Hematopoietic multipotent progenitor cell treated with erythropoietin and hydrocortisone succinate and interleukin-3 and kit ligand, for 8 days (in vitro differentiated cells): ENCODE data around the gene SOX13.
A peak's percentile ranks its signal among the peaks of the same experiment; 100 is the strongest.

Source experiments
- DNase-seq: peaks from one replicate; pipeline ENCODE4 v3.0.0-alpha.2; 2015

The SOX13 gene

DNA sequence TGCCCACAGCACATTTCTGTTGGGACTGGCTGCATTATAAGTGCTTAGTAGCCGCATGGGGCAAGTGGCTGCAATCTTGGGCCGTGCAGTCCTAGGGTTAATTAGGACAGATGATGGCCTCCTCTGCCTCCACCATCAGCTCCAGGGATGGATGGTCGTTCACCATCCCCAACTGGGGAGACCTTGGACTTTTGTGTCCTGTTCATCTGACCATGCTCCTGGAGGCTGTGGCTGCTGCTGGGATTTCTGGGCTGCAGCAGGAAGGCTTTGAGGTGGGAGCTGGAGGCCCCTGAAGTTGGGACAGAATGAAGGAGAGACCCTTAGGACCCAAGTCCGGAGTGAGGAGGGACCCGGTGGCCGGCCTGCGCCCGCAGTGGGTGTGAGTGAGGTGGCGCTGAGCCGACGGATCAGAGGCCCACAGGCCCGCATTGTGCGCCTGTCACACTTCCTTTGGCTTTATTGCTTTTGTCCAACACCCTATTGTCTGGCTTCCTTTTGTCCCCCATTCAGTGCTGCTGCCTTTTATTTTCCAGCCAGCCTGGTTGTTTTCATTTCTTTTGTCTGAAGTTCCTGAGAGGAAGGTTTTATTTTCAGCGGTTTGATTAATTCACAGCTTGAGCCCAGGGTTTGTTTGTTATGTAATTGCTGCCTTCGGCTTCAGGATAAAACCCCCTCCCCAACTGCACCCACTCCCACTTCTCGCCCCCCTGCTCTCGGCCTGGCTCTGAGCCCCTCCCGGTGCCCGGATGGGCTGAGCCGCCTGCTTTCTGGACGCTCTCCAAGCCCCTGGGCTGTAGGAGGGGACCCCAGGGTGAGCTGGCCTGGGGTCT lies 35.6 kb downstream of the SOX13 start:
- DNase-seq, result no peak

DNA sequence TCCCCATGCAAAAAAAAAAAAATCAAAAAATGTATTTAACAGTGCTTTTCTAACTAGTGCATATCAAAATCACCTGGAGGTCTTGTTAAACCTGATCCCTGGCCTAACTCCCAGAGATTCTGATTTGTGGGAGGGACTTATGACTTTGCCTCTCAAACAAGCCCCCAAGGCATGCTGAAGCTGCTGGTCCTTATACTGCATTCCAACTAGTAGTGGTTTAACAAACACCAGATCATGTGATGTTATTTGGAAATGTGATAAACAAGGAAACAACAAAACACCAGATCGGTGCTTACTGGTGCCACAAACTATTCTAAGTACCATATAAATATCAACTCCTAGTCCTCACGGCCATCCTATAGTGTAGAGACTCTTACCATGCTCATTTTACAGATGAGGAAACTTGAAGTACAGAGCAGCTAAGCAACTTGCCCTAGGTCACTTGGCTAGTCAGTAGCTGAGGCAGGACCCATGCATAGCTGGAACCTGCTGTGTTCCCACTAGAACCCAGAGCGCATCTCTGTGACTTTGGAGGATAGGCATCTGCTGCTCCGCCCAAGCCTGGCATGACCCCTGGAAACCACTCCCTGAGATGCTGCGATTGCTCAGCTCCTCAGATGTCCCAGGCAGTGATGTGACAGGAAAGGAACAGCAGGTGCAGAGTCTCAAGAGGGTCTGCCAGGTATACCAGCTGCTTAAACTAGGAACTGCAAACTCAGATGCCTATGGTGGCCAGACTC lies 38.1 kb downstream of the SOX13 start:
- DNase-seq, result no peak

DNA sequence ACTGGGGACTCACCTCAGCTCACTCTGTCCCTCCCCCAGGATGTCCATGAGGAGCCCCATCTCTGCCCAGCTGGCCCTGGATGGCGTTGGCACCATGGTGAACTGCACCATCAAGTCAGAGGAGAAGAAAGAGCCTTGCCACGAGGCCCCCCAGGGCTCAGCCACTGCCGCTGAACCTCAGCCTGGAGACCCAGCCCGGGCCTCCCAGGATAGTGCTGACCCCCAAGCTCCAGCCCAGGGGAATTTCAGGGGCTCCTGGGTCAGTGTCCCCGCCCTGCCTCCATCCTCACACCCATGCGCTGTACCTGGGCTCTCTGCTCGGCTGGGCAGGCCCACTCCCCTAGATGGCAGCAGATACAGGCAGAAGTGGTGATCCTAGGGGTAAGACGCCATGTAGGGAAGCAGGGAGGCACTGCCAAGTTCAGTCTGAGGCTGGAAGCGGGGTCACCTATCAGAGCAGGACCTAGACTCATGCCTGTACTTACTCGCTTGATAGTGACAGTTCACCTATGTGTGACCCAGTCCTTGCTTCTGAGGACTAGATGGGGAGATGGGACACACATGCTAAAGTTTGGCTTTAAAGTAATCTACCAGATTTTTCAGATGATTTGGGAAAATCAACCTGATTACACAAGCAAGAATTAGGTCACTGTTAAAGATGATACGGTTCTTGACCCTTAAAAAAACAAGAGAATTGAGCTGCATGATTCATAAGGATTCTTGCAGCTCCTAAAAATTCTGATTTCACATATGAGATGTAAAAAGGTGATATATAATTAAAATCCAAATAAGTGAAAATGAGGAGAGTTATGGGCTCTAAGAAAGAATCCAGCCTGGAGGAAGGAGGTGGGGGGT lies 40.2 kb downstream of the SOX13 start:
- DNase-seq, result no peak

DNA sequence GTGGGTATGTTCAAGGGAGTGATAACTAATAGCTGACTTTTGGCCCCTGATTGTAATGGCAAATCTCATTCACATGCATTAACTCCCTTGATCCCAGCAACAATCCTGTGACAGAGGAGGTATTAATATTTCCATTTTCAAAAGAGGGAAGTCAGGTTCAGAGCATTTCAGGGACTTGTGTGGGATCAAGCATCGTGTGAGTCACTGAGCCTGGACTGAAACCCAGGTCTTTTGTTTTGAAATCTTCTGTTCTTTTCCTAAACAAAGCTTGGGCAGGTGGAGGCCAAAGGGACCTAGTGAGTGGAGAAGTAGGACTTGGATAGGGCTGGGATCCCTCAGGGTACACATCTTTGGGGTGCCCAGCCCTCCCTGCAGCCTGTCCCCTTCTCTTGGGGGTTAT lies 41.0 kb downstream of the SOX13 start:
- DNase-seq, result no peak

DNA sequence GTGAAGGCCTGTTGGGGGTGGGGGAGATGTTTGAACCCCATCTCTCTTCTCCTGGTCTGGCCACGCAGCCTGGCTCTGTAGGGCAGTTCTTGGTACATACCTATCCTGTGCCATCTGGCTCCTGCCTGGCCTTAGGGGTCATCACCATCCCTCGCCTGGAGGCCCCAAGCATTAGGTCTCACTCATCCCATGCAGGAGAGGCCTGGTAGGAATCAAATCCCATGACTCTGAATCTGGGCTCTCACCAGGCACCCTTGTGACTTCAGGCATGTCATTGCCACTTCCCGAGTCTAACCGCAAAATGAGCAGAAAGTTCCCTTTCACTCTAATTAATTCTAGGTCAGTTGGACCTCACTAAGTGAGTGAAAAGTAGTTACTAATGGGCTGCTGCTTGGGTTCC lies 41.7 kb downstream of the SOX13 start:
- DNase-seq, result no peak

DNA sequence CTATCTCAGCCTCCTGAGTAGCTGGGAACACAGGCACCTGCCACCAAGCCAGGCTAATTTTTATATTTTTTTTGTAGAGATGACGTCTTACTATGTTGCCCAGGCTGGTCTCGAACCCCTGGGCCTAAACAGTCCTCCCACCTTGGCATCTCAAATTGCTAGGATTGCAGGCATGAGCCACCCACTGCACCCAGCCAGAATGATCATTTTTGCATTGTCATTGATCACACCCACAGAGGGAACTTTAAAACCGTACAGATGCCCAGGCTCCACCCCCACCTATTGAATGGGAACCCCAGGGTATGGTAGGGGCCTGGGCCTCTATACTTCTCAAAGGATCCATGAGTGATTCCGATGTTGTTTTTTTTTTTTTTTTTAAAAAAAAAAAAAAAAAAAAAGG lies 42.2 kb downstream of the SOX13 start:
- DNase-seq, result peak; percentile 9

DNA sequence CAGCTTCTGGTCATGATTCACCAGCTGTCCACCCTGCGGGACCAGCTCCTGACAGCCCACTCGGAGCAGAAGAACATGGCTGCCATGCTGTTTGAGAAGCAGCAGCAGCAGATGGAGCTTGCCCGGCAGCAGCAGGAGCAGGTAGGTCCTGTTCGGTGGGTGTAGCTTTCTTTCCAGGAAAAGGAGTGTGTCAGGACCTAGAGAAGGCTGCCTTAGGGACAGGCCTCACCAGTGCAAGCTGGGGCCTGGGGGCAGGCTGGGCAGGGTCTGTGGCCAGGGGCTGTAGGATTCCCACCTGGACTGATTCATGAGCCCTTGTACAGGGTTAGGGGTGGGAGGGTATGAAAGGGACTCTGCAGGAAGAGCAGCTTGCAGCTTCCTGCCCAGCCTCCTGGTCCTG lies 43.6 kb downstream of the SOX13 start:
- DNase-seq, result no peak

DNA sequence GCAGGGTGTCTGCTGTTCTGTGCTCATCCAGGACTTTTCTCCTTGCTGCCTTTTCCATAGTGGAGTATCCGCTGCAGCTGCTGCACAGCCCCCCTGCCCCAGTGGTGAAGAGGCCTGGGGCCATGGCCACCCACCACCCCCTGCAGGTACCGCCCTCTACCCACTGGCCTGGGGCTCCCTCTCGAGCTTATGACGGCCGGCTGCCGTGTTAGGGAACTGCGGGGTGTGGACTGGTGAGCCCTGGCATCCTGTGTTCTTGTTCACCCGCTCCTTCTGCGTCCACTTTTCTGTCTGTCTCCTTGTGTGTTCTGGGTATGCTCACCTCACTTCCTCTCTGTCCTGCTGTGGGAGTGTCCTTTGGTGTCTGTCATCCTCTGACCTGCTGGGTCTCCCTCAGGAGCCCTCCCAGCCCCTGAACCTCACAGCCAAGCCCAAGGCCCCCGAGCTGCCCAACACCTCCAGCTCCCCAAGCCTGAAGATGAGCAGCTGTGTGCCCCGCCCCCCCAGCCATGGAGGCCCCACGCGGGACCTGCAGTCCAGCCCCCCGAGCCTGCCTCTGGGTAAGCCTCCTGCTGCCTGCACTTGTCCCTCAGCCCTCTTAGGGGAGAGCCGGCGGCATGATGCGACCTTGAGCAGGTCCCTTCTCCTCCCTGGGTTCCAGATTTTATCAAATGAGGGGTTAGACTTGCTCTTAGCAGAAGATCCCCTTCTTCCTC lies 49.1 kb downstream of the SOX13 start:
- DNase-seq, result no peak

DNA sequence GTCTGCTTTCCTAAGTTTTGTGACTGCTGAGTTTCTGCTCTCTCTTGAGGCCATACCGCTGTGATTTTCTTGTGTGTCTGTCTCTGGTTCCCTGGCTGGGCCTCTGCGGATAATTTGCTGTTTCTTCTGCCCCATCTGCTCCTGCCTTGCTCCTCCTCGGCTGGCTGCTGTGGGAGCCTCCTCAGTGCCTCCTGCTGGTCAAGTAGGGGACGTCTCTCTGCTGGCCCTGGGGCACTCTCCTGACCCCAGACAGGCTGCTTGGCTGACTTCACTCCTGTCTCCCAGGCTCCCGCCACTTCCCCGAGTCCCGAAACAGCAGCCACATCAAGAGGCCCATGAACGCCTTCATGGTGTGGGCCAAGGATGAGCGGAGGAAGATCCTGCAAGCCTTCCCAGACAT lies 50.5 kb downstream of the SOX13 start:
- peak; percentile 13 for DNase-seq

DNA sequence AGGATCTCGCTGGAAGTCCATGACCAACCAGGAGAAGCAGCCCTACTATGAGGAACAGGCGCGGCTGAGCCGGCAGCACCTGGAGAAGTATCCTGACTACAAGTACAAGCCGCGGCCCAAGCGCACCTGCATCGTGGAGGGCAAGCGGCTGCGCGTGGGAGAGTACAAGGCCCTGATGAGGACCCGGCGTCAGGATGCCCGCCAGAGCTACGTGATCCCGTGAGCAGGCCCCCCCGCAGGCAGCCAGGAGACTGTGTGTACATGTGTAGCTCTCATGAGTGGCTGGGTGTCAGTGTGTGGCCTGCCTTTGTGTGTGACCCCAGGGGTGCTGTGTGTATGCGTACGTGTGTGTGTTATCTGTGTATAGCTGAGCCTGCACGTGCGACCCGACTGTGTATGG lies 51.7 kb downstream of the SOX13 start:
- DNase-seq, result no peak

DNA sequence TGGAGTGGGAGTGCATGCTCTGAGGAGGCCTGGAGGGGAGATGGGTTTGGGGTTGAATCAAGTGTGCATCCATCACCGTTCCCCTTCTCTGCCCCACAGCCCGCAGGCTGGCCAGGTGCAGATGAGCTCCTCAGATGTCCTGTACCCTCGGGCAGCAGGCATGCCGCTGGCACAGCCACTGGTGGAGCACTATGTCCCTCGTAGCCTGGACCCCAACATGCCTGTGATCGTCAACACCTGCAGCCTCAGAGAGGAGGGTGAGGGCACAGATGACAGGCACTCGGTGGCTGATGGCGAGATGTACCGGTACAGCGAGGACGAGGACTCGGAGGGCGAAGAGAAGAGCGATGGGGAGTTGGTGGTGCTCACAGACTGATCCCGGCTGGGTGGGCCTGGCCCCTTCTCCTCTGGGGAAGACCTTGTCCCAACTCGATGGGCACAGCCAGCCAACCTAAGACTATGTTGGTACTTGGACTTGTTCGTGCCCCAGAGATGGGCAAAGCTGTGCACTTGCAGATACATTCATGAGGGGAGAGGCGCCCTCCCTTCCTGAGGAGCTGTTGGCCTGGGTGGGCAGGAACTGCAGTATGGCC lies 52.9 kb downstream of the SOX13 start:
- DNase-seq, result no peak

DNA sequence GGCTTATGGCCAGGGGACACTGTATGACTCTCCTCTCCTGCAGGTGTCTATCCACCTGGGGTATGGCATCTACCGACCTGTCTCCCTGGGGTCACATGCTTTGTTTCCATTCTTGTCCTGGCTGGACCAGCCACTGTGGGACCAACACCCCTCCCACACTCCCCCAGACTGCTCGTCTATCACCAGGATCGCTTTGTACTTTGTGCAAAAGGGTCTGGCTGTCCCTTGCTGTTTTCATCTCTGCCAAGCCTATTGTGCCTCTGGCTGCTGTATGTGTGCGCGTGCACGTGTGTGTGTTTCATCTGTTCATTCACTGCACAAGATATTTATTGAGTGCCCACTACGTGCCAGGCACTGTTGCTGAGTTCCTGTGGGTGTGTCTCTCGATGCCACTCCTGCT lies 53.5 kb downstream of the SOX13 start:
- DNase-seq, result no peak

DNA sequence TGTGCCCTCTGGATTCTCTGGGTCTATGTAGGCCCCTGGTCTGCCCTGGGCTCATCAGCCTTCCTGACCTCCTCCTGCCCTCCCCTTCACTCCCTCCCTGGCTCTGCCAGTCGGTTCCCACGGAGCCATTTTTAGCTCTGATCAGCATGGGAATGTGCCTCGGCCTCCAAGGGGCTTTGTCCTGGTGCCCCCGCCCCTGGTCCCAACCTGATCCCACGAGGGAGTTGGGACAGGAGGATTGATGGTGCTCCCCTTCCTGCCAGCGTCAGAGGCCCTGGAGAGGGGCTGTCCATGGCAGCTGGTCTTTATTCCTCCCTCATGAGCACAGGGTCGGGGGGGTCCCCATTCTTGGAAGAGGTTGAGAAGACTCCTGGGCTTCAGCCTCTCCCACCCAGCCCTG lies 54.0 kb downstream of the SOX13 start:
- no peak for DNase-seq

DNA sequence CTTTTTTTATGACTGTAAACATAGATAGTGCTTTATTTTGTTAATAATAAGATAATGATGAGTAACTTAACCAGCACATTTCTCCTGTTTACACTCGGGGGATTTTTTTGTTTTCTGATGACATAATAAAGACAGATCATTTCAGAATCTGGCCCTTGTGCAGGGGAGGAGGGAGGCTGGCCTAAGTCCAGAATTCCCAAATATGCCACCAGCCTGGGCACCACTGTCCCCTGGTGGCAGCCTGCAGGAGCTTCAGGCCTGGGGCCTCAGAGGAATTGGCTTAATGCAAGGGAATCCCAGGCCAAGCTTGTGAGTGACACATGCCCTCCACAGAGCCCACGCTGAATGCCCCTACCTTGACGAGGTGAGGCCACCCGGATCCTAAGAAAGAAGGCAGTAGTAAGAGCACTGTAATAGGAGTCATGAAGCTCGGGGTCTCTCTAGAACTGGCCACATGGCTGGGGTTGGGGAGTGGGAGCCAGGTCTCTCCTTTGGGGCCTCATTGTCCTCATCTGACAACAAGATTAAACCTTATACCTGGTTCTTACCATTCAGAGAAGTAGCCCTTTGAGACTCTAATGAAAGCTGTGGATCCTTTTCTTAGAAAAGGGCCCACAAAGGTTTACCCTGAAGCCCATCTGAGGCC lies 54.8 kb downstream of the SOX13 start:
- peak; percentile 61 for DNase-seq

DNA sequence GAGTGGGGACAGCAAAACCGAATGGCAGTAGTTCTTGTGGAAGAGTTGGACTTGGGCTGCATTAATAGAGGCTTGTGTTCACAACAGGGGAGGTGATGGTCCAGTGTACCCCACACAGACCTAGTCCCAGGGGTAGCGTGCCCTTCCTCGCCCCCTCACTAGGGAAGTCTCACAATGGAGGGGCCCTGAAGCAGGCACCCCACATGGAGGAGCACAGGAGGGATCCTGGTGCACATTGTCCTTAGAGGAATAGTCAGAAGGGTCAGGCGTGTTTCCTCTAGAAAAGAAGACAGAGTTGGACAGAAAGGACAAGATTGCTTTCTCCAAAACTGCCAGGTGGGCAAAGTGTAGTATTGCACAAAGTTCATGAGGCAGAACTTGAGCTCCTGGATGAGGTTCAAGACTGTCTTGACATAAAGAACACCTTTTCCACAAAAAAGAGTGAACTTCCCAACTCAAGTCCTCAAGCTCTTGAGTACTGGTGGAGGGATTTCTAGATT lies 55.6 kb downstream of the SOX13 start:
- peak; percentile 5 for DNase-seq

DNA sequence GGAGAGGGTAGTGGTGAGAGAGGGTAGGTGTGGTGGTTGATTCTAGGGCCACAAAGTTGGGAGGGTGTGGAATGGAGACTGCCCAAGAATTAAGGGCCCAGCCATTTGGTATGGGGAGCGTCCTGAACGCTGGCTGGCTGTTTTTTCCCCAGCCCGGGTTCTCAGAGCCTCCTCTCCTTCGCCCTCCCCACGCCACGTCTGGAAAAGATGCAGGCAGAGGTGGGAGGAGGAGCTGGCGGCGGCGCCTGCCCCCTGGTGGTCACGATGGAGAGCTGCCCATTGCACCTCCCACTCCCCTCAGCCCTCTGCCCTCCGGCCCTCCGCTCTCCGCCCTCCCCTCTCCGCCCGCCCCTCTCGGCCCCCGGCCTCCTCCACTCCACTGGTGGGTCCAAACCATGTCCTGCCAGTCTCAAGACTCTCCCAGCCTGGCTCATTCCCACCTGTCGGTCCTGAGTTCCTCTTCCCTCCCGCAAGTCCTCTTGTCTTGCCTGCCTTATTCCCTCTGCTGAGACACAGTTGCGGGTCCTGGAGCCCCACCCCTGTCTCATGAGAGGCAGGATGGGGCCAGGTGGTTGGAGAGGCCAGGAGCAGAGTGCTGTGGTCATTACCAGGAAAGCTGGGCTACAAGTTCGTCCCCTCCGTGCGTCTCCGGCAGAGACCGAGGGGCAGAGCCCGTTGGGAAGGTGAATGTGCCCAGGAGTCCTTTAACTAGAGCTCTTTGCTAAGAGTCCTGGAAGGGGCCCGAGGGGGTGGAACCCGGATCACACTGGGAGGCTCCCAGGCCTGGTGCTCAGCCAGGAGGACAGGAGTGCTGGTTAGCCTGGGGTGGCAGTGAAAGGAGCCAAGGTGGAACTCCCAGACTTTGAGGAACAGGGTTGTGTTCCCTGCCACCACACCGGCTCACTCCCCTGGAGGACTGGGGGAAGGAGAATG lies 56.3 kb downstream of the SOX13 start:
- peak; percentile 58 for DNase-seq

DNA sequence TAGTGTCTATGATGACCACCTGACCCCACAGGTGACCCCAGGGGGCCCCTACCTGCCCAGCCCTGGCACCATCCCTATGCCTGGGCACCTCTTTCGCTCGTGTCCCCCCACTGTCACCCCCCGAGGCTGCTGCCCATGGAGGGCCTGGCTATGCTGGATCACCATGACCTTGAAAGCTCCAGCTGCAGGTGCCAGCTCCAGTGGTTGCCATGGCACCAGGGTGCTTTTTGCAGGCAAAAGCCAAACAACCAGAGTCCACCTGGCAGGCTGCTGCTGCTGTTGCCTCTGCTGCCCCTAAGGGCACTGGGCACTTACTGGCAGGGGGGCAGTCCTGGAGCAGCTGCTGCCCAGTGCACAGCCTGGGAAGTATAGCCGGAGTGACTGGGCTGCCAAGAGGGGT lies 57.3 kb downstream of the SOX13 start:
- DNase-seq, result no peak

DNA sequence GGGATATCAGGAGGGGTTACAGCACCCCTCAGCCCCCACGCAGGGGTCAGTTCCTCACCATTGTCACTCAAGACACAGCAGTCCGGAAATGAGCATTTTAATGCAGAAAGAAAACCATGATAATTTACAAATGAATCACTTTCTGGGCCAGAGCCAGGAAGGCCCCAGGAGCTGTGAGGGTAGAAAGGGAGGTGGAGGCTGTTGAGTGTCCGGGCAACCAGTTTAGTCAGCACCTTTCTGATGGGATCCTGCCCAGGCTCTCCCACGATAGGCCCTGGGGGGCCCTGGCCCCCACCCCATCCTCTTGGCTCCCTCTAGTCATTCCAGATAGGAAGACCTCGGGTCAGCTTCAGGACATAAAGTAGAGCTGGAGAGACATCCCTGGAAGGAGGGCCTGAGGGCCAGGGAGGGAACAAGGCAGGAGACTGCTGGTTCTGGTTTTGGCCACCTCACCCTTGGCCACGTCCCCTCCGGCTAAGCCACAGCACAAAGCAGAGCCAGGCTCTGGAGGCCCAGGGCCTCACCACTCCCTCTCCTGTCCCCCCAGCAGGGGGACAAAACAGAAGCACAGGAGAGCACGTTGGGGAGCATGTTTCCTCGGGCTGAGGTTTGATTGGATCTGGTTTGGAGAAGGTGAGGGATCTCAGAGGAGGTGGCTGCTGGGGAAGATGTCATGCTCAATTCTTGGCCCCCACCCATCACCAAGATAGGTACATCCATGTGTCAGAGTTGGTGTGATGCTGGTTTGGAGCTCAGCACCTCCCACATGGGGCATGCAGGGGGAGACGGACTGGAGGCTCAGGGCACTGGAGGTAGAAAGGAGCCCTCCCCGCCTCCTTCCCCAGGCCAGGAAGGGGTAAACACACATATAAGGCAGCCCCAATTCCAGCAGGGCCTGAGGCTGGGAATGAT lies 58.3 kb downstream of the SOX13 start:
- peak; percentile 20 for DNase-seq

DNA sequence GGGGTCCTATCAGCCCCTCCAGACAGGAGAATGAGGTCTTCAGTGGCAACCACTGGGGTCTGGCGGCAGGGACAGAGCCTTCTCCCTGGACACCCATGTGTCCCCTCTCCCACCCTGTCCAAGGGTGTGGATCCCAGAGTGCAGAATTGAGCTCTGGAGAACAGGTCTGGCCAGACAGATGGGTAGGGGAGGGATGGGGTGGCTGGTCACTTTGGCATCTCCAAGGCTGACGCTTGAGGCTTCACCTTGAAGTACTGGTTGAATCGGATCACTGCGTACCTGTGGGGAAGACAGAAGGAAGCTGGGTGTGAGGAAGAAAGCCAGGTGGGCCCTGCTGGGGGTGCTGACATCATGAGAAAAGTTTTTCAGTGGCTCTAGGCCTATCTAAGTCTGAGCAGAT lies 59.1 kb downstream of the SOX13 start:
- DNase-seq, result no peak
